NCI-H146 (cell line): Measurements from ENCODE around the gene NHS.

Experiments used
- DNase-seq: peaks from one replicate; lab custom pipeline; 2025; lab: John Stamatoyannopoulos, UW

The NHS gene

DNA sequence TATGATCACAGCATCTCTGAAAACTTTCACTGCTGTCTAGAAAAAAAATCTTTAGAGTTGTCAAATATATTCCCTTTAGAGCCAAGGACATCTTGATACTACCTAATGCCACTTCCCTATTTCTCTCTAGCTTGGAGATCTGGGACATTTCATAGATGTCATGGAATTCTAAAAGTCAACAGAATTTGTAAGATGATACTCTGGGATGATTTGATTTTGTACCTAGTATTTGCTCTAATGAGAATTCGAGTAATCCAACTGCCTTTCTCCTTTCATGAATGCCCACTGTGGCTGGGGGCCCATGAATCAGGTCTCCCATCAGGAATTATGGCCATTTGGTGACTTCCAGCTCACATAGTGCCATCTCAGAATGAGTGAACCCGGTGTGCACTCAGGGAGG is 73.2 kb downstream of the NHS start:
- no peak for DNase-seq

DNA sequence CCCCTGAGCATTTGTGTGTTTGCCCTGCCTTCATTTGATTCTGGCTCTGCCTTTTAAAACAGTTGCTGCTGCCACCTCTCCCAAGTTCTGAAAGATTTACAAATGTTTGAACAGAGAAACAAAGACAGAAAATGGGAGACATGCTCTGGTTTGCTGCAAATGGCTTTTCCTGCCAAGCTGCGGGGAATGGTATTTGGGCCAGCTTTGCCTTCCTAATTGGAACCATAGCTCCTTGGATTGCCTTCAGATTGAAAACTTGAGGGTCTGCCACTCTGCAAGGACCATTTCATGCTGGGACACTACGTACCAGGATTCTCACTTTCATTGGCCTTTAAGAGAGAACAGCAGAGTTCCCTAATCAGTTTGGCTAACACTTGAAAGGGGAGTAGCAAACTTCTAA is 74.9 kb downstream of the NHS start:
- no peak for DNase-seq

DNA sequence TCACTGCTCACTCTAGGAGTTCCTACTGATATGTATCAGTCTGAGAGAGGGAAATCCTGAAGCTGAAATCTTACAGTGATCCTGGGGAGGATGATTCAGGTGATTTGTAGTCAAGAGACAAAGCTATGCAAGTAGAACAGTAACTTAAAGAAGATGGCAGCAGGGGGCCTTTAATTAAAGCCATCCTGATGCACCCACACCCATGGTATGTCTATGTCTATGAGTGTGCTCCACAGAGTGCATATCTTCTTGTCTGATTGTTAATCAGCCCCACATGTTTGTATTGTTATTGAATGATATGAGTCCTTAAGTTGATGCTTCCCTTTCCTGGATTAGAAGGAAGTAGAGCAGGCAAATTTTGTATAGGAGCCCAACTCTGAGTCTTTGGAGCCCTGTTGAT is 78.8 kb downstream of the NHS start:
- no peak for DNase-seq

DNA sequence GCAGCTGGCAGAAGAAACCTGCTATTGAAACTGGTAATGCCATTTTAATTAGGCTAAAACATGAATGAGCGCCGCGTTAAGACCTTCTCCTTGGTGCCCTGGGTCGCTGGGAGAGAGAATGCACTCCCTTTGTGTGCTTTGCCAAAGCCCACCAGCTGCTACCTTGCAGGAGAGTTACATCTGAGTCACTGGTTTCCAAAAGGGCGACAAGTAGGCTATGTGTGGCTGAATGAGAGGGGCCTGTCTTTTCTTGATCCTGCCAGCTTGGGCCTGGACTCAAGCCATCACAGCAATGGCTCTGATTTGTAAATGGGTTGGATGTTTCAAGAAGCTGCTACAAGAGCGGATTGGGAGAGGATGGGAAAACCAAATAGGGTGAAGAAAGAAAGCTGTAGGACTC is 81.5 kb downstream of the NHS start:
- DNase-seq = peak; percentile 52

DNA sequence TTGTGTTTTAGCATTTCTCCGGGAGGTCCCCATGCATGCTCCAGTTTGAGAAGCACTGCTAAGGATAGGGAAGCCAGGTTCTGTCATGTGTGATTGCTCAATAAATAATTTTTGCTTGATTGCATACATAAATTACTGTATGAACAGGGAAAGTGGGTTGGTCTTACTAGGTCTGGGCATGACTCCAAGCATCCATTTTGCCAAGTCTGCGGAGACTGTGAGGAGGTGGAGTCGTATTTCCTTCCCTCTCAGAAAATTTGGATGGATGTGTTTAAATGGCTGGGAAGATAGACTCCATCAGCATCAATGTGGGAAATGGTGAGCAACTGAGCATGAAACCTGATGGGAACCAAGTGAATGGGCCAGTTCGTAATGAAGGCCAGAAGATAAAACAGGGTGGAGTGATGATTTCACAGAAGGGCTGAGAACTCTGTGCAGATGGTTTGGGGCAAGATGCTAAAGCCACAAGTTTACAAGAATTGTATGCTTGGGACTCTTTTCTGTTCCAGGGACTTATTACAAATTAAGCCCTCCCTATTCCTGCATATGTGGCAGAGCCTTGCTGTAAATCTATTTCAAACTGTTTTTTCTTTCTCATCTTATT is 84.1 kb downstream of the NHS start:
- peak; percentile 9 for DNase-seq

DNA sequence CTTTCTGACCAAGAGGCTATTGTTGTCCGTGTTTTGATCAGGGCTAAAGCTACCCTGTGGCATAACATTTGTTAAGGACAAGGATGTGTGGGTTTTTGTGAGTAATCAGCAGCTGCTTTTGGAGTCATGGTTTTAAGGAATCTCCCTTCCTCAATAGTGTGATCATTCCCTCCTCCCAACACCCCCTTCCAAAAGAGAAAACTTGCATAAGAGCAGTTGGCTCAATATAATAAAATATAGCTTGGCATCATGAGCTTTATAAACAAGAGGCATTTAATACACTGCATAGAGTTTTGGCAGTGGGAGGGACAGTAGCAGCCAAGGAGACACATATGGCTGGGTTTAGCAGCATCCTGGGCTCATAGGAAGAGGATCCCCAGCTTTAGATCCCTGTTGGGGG is 84.7 kb downstream of the NHS start:
- no peak for DNase-seq

DNA sequence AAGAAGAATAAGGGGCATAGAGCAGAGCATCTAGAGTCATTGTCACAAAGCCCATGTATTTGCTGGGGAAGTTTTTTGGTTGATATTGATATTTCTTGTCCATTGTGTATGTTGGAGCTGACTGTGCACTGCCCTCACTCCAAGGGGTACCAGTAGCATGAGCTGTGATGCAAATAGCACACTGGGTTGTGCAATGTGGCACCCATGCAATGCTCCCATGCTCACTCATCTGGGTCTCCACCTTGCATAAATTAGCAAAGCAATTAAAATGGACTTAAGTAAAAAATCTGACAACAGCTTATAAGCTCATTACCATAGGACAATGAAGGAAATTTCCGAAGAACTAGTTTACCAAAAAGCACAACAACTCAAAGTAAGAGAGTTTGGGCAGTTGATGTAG is 87.9 kb downstream of the NHS start:
- no peak for DNase-seq

DNA sequence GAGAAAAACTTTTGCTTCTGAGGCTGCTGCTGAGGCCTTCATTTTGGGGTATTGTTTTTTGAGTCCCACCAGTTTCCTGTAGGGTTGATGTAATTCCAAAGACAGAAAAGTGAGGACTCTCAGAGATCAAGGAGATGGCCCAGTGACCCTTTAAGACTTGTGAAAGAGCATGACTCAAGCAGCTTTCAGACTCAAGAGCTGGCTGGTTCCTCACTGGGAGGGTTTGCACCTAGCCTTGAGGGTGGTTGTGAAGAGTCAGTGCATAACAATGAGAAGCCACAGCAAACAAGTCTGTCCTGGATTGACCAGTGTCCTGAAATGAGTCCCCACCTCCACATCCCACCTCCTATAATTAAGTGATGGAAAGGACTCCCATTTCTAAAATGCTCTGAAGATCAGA is 89.2 kb downstream of the NHS start:
- DNase-seq = no peak

DNA sequence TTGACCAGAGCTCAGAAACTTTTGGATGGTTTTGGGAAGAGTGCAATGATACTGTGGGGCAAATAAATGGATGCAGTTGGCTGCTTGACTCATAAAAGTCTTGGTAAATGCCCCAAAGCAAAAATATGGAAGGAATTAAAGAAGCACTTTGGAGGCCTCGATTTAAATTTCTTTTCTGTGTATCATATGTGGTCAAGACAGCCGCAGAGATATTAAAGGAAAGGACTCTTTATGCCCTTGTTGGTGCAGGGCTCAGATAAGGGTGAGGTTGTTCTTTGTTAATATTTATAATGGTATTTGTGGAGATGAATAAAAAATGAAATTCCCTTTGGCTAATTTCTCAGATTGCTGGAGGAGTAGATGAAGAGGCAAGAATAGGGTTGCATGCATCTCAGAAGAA is 90.2 kb downstream of the NHS start:
- no peak for DNase-seq

DNA sequence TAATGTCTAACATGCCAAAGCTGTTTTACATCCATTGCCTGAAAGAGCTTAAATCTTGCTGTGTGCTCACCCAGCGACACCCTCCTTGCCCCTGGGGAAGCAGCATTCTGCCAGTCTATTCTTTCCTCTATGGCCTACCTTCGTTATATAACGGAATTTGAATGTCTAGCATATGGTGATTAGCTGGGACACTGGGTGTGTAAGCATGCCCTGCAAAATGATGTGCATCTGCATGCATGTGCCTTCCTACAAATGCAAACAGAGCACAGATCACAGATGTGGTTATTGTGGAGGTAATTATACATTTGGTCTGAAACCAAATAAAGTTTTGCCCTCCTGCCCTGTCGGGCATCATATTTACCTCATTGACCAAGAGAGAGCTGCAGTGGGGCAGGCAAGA is 90.8 kb downstream of the NHS start:
- DNase-seq = no peak

DNA sequence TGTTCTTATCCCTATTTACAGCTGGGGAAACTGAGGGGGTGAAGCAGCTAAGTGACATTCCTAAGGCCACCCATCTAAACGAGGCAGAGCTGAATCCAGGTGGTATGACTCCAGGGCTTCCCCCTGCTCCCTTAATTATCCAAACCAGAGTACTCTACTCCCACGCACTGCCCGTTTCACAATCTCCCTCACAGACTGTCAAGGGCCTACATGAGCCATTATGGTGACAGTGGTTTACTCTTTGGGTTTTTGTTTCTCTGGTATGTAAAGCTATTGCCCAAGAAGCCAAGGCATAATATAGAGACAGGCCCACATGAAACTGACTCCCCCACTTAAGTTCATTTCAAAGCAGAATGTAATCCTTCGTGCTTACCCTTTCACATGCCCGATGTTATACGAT is 95.1 kb downstream of the NHS start:
- DNase-seq = no peak

DNA sequence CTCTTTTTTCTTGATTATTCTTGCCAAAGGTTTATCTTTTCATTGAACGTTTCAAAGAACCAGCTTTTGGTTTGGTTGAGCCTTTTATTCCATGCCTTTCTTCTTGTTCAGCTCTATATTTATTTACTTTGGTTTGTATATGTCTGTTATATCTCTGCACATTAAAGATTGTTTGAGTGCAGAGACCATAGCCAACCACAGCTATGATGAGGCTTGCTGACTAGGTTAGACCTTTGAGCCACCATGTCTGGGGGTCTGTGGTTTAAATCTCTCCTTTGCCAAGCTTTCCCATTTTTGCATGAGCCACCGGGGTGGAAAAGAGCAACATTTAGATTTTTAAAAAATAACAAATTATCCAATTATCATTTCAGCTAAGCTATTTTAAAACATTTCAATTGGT is 96.1 kb downstream of the NHS start:
- DNase-seq = no peak

DNA sequence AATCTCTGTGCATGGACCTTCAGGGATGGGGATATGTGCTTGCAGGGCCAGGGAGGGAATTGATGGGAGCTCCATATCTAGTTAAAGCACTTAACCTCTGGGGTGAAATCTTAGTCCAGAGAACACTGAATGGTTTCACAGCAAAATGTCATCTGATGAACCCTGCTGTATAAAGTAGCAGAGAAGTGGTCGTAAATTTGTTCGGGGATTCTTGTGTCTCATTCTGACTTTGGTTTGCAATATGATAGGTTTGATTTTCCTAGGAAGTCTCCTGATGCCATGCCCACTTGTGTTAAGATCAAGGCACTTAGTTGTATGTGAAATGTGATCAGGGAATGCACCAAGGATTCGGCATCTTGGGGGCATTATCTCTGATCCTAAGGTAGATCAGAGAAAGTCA is 96.9 kb downstream of the NHS start:
- no peak for DNase-seq

DNA sequence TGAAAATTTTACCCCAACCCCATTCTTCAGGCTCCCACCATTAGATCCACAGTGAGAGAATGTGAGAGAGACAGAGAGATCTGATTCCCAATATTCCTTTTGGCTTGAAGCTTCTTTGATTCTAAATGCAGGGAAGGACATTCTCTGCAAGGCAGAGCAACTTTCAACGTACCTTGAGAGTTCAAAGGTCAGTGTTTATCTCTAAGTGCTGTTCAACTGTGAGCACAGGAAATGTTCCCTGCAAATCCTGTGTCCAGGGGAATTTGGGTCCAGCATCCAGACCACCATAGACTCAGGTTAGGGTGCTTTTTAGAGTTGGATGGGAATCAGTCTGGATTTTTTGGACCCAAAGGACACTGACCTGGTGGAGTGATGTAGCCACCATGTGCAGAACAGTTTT is 97.4 kb downstream of the NHS start:
- DNase-seq = no peak

DNA sequence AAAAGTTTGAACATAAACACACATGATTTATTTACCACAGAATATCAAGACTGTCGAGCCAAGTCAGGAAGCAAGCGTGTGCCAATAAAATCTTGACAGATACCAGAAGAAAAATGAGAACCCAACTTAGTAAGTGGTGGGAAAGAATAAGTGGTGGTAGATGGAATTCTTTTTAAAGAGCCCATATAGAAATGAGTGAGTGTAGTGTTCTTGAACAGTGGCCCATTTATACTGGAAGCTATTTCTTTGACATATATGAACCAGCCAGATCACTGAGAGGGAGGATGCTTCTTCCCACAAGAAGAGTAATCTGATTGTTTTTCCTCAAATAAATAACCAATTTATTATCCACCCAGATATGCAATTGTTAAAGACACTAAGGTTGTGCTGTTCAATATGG is 98.0 kb downstream of the NHS start:
- DNase-seq = no peak

DNA sequence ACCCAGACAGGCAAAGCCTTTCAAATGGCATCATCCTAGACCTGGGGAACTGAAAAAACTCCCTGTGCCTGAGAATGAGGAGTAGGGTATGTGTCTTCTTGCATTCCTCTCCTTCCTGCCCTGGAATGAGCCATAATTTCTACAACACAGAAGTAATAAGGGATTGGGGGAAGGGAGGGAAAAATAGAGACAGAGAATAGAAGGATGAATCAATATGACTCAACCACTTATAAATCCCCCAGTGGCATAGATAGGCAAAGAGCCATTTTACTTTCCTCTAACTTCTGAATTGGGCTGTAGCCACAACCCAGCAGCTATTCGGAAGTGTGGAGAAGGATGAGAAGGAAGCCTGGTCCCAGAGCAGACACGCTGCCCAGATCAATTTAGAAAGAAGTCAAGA is 99.9 kb downstream of the NHS start:
- no peak for DNase-seq

DNA sequence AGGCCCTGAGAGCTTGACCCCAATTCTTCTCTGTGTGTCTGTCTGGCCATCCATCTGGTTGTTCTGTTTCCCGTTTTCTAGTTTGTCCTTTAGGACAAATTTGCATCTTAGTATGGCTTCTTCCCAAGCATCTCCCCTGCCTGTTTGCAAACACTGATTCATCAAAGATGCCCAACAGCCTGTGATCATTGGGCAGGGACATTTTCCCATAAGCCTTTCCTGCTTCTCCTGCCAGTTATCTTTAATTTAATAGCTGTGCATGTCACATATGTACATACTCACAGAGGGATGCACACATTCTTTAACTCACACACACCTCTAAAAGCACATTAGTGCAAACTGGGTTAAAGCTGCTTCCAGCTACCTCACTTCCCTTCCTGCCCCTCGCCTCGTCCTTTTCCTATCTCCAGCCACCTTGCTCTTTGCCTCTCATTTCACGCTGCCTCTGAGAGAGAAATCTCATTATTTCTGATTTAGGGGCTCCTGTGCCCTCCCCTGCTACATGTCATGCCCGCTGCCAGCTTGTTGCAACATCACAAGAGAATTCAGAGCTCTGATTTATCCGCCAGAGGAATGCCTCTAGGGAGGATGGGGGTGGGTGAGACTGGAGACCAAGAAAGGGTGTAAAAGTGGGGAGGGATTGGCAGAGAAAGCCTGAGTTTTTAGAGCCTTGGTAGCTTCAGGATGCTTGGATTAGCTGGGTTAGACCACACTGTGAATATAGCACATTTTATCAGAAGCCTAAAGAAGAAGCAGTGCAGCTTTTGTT is 100.6 kb downstream of the NHS start:
- DNase-seq = no peak

DNA sequence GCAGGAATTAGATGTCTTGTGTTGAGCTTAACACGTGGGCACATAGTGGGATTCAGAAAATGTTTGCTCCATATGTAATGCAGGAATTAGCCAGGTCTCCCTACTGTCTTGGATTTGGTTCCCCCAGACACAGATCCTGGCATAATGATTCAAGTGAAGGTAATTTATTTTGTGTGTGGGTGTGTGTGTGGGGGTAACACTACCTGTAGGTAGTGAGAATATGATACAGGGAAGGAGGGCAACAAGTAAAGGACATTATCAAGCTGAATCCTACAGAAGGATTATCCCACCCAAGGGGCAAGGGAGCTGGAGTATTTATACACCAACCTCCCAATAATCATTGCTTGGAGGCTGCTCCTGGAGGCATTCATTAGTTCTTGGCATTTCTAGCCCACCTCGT is 101.4 kb downstream of the NHS start:
- no peak for DNase-seq

DNA sequence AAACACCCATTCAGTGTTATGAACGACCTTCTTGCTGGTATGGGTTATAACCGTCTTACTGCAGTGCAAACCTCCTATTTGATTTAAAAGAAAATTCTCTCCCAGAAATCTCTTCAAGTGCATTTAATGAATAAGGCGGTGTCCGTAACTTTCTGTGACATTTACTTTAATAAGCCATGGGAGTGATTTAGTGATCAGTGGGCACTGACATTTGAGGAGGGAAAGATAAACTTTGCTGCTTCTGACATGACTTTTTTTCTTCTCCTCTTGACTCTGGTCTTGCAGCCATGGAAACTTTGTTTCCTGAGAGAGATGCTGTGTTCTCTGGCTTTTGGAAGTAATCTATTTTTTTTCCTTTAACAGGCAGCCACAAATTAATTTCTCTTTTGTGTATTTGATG is 106.1 kb downstream of the NHS start:
- no peak for DNase-seq

DNA sequence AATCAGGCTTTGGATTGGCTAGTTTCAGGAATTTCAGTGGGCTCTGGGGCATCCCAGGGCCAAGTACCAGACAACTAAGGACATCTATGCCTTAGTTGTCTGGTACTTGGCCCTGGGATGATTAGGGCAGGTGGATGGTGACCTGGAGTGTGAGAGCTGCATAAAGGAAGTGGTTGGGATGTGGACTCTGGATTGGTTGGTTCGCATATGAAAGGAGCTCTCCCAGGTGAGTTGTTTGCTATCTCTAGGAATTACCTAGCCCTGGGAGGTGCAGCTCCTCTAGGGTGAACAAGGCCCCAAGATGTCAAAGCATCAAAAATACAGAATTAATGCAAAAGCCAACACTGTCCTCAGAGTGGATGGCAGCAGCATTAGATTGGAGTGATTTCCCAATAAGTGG is 109.6 kb downstream of the NHS start:
- no peak for DNase-seq

DNA sequence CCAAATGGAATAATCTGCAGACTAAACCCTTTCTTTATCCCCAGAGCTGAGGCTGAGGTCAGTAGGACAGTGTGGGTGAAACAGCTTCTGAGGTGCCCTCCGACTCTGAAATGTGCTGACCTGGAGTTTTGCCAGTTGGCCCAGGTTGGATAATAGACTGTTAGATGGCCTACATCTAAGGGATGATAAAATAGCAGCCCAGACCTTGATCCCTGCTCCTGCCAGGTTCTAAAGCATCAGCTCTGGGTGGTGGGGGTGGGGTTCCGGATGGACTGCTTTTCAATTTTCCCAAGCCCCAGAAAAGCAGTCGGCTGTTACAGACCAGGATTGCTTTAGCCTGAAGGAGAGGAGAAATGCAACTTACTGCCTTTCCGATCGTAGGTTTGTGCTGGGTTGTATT is 110.4 kb downstream of the NHS start:
- DNase-seq = no peak

DNA sequence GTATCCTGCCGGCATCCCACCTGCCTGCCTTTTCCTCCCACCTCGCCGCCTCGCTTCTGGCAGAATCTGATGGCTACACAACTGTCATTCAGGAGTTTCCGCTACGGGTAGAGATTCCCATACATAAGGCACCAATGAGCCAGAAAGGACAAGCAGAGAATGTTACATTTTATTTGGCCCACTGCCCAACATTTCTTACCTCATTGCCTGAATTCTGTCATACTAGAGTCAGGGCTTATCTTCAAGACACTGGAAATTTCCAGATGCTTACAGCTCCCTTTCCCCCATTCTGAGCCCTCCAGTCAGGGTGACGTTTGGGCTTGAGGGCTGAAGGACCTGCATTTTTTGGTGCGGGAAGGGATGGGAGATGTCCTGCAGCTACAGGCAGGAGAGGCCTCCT is 113.0 kb downstream of the NHS start:
- no peak for DNase-seq

DNA sequence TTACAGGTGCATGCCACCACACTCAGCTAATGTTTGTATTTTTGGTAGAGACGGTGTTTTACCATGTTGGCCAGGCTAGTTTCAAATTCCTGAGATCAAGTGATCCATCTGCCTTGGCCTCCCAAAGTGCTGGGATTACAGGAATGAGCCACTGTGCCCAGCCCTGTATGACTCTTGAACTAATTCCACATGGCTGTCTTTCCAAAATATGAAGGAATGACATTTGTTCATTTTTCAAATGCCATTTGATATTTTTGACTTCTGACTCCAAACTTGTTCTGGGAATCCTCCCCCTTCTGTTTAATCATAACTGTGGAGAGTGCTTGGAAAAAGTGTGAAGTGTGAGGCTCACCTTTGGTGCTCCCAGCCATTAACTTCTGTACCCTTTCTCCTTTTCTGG is 119.2 kb downstream of the NHS start:
- no peak for DNase-seq

DNA sequence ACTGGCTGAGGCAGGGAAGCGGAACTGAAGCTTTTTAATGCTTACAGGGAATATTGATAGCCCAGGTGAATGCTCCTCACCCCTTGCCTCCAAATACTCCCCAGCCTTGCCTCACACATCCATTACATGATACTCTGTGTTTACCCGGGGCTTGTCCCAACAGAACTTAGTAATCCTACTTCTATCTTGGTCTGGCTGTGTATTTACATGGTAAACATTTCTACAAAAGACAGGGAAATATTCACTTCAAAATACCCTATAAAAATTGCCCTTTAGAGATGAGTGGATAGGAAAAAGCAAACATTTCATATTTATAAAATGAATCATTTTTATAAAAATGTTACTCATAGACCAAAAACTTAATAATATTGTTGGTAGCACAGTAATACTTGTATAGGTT is 120.1 kb downstream of the NHS start:
- peak; percentile 46 for DNase-seq
